H1 (cell line): Measurements from ENCODE around the gene ABHD1. TPM values are rescaled to one million over a fixed set of nuclear protein-coding genes. Genes with fewer than 3 reads are reported as not detected.

Experiments used
- KDM4A ChIP-seq: IDR thresholded peaks from one replicate; pipeline ENCODE4 v1.7.1; 2012; ENCODE audit warnings: low read depth, mild to moderate bottlenecking, moderate library complexity, low read length, inconsistent platforms; ENCODE audit not compliant: severe bottlenecking
- SP4 ChIP-seq: IDR thresholded peaks from 2 replicates; pipeline ENCODE4 v1.6.1; 2012; ENCODE audit warnings: low read length, inconsistent platforms
- polyA plus RNA-seq, 7 experiments: library from polyadenylated mRNA; depleted of rRNA in 3 of 7; stranded (reverse) in 5 of 7; unstranded in 2 of 7; fragments of >200 nt in 5 of 7; fragments of 200-250 nt in 2 of 7; gene quantifications; 1 replicate in 5 of 7; 2 replicates in 1 of 7; 4 replicates in 1 of 7; pipeline versions ENCODE4 v1.2.1 to v1.2.3, GENCODE V29; 2011 to 2013; ENCODE audit warnings: missing spikeins in 2 of 7, mixed read lengths in 2 of 7
- total RNA-seq: library from RNA; stranded (reverse); fragmentation: NEBNext Ultra II Directional; extraction: Animal tissue kit (Norgen Biotek cat#: 25700); gene quantifications from 2 replicates; pipeline ENCODE4 v1.2.1, GENCODE V29; 2021
- TF ChIP-seq, protein P1 (sequence below): fragments of 300-600 bp; sonication (generic); IDR thresholded peaks from 2 replicates; pipeline ENCODE4 v1.7.1; 2012; ENCODE audit warnings: low read length, moderate library complexity, mild to moderate bottlenecking, inconsistent platforms; ENCODE audit not compliant: insufficient replicate concordance

ABHD1 gene
- total and polyA plus RNA-seq, 2 of the 8 experiments (the other 6 are each of a cell fraction or from before 2014, with no cell fraction given), result 0.20 to 1.1 TPM

DNA sequence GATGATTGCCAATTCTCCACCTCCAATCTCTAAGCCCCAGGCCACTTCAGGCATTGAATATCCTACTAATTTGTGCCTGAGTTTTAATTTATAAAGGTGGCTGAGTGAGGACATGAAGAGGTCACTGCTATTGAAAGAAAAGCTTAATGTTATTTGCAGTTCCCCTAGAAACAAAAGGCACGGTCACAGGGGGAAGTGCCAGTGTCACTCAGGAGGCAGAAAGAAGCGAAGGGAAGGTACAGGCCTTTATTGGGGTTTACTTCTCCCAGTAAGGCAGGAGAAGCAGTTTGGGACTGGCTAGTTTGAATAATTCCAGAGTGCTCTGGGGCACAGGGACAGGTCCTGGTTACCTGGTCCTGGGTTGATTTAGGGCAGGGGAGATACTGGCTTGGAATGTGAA lies 1.7 kb upstream of the ABHD1 start (continued):
- TF ChIP-seq, protein P1, sequence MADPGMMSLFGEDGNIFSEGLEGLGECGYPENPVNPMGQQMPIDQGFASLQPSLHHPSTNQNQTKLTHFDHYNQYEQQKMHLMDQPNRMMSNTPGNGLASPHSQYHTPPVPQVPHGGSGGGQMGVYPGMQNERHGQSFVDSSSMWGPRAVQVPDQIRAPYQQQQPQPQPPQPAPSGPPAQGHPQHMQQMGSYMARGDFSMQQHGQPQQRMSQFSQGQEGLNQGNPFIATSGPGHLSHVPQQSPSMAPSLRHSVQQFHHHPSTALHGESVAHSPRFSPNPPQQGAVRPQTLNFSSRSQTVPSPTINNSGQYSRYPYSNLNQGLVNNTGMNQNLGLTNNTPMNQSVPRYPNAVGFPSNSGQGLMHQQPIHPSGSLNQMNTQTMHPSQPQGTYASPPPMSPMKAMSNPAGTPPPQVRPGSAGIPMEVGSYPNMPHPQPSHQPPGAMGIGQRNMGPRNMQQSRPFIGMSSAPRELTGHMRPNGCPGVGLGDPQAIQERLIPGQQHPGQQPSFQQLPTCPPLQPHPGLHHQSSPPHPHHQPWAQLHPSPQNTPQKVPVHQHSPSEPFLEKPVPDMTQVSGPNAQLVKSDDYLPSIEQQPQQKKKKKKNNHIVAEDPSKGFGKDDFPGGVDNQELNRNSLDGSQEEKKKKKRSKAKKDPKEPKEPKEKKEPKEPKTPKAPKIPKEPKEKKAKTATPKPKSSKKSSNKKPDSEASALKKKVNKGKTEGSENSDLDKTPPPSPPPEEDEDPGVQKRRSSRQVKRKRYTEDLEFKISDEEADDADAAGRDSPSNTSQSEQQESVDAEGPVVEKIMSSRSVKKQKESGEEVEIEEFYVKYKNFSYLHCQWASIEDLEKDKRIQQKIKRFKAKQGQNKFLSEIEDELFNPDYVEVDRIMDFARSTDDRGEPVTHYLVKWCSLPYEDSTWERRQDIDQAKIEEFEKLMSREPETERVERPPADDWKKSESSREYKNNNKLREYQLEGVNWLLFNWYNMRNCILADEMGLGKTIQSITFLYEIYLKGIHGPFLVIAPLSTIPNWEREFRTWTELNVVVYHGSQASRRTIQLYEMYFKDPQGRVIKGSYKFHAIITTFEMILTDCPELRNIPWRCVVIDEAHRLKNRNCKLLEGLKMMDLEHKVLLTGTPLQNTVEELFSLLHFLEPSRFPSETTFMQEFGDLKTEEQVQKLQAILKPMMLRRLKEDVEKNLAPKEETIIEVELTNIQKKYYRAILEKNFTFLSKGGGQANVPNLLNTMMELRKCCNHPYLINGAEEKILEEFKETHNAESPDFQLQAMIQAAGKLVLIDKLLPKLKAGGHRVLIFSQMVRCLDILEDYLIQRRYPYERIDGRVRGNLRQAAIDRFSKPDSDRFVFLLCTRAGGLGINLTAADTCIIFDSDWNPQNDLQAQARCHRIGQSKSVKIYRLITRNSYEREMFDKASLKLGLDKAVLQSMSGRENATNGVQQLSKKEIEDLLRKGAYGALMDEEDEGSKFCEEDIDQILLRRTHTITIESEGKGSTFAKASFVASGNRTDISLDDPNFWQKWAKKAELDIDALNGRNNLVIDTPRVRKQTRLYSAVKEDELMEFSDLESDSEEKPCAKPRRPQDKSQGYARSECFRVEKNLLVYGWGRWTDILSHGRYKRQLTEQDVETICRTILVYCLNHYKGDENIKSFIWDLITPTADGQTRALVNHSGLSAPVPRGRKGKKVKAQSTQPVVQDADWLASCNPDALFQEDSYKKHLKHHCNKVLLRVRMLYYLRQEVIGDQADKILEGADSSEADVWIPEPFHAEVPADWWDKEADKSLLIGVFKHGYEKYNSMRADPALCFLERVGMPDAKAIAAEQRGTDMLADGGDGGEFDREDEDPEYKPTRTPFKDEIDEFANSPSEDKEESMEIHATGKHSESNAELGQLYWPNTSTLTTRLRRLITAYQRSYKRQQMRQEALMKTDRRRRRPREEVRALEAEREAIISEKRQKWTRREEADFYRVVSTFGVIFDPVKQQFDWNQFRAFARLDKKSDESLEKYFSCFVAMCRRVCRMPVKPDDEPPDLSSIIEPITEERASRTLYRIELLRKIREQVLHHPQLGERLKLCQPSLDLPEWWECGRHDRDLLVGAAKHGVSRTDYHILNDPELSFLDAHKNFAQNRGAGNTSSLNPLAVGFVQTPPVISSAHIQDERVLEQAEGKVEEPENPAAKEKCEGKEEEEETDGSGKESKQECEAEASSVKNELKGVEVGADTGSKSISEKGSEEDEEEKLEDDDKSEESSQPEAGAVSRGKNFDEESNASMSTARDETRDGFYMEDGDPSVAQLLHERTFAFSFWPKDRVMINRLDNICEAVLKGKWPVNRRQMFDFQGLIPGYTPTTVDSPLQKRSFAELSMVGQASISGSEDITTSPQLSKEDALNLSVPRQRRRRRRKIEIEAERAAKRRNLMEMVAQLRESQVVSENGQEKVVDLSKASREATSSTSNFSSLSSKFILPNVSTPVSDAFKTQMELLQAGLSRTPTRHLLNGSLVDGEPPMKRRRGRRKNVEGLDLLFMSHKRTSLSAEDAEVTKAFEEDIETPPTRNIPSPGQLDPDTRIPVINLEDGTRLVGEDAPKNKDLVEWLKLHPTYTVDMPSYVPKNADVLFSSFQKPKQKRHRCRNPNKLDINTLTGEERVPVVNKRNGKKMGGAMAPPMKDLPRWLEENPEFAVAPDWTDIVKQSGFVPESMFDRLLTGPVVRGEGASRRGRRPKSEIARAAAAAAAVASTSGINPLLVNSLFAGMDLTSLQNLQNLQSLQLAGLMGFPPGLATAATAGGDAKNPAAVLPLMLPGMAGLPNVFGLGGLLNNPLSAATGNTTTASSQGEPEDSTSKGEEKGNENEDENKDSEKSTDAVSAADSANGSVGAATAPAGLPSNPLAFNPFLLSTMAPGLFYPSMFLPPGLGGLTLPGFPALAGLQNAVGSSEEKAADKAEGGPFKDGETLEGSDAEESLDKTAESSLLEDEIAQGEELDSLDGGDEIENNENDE, result no peak
- no peak for TF ChIP-seq KDM4A
- no peak for TF ChIP-seq SP4
